HG03060 (cell line): ENCODE measurements around the gene FAM53C.
"Not testable (repeated sequence)": the region's sequence is repeated elsewhere in the genome, so short reads cannot be mapped to it uniquely, and the experiment has no call there.

Source experiments
- ATAC-seq: cut with Tn5 transposase; IDR thresholded peaks from one replicate; pipeline ENCODE4 v1.9.1; 2021; ENCODE audit warnings: low read depth, moderate number of reproducible peaks; ENCODE audit not compliant: unreplicated experiment

Gene FAM53C

DNA sequence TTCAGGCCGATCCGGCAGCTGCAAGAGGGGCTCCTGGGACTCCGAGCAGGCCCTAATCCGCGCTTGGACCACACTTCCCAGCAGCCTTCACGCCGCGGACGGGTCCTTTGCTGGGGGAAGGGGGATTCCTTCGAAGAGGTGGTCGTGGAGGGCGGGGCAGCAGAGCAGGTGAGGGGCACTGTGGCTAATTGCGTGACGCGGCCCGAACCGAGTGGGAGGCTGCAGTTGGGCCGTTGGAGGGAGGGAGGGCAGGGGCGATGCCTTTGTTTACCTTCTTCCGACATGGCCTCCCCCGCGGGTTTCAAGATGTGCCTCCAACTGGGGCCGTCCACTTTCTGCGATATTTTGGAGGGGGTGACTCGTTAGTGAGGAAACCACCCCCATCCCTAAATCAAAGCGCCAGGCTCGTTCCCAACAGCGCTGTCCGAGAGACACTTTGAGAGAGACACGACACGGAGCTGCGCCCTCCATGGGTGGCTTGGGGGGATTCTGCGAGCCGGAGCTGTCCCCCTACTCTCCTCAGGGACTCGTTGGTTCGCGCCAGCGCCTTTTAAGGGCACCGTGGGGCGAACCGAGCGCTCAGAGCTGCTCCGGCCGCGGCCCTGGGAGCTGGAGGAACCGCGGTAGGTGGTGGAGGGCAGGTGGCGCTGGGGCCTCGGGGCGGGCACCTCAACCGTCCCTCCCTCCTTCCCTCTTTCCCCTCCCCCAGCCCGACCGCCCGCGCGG, at the start of gene FAM53C:
TSS of gene FAM53C (plus strand) at position 582 of the 726 bp plus-strand sequence. CDS start 3,070 bp downstream, outside the sequence.
- ATAC-seq = peak; percentile 68

DNA sequence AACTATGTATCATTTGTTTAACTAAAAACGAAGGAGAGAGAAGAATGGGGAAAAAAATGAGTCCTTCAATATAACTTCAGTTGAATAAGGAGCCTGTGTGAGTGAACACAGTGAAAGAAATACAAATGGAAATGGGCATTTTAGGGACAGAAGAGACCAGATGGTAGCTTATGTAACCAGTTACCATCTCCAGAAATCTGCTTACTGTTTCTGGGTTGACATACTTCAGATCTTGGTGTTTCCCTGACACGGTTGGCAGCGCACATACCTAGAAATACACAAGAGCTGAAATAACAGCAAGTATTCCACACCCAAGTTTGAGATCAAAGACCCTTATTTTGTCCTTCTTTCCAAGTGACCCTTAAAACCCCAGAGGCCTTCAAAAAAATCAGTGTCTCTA, 48.8 kb upstream of the FAM53C start:
- ATAC-seq = no peak

DNA sequence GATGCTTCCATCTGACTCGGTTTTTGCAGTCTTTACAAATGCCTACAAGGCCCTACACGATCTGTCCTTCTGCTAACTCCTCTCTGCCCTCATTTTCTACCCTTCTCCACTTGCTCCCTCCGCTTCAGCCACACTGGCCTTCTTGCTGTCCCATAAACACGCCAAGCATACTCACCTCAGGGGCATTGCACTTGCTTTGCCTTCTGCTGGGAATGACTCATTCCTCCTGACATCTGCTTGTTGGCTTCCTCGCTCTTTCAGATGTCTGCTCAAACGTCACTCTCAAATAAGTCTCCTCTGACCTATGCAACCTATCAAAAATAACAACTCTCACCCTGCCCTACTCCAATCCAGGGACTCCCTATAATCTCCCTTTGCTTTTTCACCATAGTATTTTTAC, 34.7 kb upstream of the FAM53C start:
- no peak for ATAC-seq

DNA sequence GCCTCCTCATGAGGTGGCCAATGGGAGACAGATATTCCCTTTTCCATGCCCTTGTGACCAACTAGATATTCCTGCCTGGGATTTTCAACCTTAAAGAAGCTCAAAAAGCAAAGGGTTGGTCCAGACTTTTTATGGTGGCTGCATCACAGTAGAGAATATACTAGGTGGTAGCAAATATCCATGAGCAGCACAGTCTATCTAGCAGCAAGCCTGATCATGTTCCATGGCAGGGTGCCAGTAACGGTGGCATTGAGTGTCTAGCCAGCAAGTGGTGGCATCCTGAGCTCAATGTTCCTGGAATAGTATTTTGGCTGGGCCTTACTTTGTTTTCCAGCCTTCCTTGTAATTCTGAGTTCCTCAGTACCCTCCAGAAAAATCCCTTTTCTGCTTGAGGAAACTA, 32.3 kb upstream of the FAM53C start:
- ATAC-seq = no peak

DNA sequence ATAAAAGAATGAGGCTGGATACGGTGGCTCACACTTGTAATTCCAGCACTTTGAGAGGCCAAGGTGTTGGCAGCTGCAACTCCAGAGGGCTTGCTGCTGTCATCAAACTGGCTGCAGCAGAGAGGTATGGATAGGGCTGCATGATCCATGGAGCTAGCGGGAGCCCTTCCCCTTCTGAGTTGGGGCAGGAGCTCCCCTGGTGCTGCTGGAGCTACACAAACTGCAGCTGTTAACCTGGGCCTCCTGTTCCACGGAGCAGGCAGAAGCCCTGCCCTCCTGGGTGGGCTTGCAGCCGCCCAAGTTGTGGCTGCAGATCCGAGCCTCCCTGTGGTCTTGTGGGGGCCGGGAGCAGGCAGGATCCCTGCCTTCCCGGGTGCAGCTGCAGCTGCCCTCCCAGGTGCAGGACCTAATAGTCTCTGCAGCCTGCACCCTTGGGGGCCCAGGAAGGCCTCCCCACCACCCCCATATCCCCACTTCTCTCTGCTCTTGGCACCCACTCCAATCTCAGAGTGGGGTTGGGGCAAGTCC, 22.3 kb upstream of the FAM53C start:
- no peak for ATAC-seq

DNA sequence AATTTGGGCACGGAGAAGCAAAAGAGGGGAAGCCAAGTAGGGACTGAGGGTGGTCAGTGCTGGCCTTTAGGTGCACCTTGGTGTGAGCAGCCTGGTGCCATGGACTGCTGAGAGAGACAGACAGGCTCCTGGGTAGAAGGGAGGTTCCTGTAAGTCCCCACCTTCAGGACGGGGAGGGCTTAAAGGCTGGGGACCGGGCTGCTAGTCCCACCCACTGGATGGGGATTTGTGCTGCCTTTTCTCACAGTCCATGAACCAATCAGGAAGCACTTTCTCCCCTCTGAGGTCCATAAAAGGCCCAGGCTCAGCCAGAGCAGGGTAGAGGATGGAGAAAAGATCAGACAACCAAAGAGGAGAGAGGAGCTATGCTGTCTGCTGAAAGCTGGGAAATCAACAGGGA, 21.7 kb upstream of the FAM53C start:
- ATAC-seq = no peak

DNA sequence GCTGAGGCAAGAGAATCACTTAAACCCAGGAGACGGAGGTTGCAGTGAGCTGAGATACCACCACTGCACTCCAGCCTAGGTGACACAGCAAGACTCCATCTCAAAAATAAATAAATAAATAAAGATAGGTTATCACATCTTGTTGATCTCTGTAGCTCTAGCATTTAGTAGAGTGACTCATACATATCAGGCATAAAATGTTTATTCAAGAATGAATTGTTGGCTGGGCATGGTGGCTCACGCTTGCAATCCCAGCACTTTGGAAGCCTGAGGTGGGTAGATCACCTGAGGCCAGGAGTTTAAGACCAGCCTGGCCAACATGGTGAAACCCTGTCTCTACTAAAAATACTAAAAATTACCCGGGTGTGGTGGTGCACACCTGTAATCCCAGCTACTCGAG, 19.9 kb upstream of the FAM53C start:
- ATAC-seq = not testable (repeated sequence)

DNA sequence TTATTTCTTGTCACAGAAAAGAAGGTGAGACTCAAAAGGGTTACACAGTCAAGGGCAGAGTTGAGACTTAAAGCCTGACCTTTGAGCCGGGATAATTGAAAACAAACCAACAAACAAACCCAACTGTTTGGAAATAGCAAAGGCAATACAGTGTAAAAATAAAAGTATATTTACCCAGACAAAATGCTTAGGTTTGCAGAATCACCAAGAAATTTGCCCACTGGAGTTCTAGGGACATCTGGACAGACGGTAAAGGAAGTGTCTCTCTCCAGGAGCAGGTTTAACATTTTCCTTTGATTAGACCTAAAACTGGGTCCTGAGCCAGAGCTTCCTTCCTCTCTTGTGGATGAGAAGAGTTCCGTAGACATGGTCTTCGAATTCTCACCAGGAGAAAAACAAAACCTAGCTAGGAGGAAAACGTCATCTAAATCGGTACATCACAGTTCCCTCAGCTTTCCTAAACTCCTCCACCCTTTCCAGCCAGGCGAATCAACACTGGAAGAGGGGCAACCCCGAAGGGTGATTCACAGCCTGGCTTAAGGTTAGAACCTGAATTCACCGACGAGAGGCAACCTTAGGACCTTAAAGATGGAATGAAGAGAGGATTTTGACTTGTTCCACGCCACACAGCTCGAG, 7.1 kb upstream of the FAM53C start:
- no peak for ATAC-seq

DNA sequence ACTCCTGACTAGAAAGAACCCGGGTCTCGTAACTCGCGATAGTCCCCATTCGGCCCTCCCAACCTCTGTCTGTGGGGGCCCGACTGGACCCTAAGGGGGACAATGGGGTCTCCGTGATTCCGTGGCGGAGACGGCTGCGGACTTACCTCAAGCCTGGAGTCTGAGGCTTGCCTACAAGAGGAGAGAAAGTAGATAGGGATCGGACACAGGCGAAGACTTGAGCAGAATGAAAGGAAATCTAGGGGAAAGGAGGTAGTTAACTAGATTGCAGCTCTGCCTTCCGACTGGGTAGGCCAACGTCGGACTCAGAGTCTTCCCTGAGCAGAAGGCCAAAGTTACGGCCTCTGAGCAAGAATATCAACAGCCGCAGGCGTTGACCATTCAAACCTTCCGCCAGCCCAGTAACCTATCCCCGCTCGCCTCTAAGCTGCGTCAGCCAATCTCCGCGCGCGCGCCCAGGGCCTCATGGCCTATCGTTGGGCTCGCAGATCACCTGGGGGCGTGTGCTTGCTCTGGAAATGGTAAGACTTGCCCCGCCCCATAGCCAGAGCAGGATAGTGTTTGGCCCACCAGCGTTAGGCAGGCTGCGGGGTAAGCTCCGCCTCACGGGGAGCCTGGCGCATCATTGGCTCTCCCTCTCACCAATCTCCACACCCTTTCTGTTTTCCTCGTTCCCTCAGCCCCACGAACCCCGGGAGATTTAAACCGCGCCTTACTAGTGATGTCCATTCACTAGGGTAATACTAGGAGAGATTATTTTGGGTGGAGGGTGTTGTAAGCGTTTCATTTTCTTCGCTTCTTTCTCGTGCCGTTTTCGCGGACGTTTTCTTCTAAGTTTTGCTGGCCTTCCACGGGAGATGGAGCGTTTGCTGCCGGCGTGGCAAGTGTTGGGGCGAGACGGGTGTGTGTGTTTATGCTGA, 6.4 kb upstream of the FAM53C start, which contains the start of gene CDC25C:
TSS of gene CDC25C (minus strand) at position 356 of the 920 bp plus-strand sequence. CDS start 624 bp downstream, outside the sequence.
- peak; percentile 96 for ATAC-seq

DNA sequence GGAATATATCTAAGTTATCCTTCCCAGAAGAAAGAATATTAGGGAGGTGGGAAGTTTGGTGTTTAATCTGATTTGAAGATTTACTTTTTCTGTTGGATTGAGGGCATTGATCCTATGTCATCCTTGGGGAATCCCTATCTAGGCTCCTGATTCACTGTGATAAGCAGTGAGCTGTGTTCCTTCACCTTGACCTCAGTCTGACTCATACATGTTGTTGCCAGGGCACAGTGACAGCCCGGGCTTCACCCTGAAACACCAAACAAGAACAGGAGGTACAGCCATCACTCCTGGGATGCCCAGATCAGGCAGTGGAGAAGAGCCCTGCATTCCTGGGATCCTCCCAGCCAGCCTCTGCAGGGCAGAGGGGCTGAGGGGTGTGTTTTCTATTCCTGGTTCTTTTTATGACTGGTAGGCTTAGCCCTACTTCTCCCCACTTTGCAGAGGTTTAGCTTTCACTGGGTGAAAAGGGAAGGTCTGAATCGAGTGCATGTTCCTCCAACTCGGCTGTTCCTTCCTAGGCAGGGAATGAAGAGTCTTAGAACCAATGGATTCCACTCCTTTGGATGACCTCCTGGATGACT, 3.1 kb upstream of the FAM53C start:
- no peak for ATAC-seq

DNA sequence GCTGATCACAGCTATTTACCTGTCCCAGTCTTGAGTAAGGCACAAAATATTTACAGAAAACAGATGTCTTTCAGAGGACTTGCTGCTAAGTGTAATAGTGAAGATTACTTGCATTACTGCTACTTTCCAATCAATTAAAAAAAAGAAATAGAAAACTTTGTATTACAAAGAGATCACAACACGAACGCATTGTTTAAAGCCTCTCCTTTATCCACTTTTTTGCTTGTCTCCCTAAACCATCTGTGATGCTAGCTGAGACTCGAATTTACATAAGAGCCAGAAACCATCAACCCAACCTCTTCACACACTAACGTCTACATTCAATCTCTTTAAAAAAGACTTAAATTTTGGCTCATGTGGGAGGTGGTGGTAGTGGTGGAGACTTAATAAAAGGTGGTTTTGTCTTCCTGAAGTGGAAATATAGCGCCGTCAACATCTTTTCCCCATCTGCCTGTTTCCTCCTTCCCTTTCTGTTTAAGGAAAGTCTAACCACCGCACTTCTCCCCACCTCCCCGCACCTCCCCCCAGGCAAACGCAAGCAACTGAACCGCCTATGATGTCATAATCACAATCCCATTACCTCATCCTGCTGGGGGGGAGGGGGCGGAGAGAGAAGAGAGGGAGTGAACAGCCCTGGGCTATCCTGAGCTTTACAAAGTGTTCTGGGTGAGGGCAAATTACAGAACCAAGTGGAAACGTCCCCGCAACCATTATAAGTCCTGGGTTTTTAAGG, 948 bp upstream of the FAM53C start:
- ATAC-seq = peak; percentile 17

DNA sequence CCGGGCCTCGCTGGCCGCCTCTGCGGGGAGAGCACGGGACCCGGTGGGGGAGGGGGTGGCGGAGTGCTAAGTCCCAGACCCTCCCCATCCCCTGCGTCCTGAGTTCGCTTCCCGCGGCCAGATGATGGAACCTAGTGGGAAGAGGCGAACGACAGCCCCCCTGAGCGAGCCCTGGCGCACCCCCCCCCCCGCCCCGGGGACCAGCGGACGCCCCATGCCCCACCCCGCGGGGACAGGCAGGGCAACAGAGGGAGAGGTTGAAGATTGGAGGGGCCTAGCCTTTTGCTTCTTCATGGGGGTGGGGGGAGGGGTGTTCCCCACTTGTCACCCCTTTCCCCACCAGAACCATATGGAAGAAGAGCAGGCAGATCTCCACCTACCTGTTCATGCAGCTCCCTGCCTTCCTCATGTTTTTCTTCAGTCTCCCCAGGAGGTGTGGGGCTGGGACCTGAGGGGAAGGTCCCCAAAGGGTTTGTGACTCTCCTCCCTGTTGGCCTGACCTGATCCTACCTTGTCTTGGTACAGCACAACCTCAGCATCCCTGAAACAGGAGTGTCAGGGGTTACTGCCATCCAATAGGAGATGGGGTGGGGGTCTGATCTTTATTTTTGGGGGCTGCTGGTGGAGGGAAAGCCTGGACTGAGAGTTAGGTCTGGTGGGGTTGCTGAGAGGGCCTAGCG, 485 bp downstream of the FAM53C start:
- ATAC-seq = no peak

DNA sequence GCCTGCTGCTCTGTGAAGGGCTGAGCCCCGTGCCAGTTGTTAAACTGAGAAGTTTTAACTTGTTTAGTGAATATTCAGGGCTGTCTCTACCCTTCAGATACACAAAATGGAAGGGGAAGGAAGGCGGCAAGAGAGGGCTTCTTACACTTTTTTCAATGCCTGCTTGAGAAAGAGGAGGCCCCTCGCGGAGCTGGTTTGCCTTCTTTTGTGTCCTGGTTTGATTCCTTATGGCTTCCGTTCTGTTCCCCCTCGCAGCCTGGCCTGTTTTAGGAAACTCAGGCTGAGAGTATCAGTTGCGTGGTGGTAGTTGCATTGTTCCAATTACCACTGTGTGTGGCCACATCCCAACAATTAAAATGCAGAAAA, 1.0 kb downstream of the FAM53C start:
- ATAC-seq = no peak

DNA sequence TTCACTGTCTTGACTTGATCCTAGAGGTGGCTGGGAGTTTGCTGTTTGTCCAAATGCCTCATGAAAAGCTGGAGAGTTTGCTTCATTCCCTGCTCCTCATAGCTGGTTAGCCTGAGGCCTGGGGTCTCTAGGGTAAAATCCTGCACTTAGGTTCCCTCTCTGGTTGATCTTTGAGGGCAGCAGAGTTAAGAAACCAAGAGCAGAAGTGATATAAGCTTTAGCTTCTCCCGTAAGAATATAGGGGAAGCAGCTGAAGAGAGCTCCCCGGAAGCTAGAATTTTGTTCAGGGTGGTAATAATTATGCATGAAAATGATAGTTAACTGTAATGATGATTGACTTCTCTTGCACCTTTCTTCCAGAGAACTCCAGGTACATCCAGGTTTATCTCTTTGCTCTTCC, 1.4 kb downstream of the FAM53C start:
- no peak for ATAC-seq

DNA sequence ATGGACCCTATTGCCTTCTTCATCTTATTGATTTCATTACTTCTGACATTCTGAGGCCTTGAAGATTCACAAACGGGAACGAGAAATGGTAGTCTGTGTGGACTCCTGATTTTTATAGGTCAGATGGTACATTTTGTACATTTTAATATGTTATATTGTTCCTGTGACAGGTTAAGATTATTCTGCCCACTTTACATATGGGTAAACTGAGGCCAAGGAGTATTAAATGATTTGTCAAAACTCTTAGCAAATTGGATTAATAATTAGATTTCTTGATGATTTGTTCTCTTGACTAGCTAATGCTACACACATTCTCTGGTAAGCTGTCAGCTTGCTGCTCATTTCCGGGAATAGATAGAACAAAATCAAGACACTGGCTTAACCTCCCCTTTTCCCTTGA, 1.9 kb downstream of the FAM53C start:
- no peak for ATAC-seq

DNA sequence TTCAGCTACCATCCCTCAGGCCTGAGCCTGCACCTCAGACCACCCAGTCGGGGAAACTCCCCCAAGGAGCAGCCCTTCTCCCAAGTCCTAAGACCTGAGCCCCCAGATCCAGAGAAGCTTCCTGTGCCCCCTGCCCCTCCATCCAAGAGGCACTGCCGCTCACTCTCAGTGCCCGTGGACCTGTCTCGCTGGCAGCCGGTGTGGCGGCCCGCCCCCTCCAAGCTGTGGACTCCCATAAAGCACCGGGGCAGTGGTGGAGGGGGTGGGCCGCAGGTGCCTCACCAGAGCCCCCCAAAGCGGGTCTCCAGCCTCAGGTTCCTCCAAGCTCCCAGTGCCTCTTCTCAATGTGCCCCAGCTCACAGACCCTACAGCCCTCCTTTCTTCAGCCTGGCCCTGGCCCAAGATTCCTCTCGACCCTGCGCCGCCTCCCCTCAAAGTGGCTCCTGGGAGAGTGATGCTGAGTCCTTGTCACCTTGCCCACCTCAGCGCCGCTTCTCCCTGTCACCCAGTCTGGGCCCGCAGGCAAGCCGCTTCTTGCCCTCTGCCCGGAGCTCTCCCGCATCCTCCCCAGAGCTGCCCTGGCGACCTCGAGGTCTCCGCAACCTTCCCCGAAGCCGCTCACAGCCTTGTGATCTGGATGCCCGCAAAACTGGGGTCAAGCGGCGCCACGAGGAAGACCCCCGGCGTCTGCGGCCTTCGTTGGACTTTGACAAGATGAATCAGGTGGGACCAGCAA, 7.0 kb downstream of the FAM53C start:
- no peak for ATAC-seq

DNA sequence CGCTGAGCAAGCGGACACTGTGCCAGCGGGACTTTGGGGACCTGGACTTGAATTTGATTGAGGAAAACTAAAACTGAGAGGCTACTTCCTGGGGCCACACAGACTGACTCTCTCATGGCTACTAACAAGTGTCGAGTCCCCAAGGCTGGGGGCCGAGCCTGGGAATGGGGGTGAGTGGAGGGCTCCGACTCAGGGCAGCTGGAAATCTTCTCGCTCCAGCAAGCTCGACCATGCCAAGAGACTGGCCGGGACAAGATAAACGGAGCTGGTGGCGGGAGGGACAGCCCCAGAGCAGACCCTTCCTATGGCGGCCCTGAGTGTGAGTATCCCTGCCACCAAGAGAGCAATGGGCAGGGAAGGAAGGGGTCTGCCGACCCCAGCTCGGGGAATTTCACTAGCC, 8.8 kb downstream of the FAM53C start:
- no peak for ATAC-seq

DNA sequence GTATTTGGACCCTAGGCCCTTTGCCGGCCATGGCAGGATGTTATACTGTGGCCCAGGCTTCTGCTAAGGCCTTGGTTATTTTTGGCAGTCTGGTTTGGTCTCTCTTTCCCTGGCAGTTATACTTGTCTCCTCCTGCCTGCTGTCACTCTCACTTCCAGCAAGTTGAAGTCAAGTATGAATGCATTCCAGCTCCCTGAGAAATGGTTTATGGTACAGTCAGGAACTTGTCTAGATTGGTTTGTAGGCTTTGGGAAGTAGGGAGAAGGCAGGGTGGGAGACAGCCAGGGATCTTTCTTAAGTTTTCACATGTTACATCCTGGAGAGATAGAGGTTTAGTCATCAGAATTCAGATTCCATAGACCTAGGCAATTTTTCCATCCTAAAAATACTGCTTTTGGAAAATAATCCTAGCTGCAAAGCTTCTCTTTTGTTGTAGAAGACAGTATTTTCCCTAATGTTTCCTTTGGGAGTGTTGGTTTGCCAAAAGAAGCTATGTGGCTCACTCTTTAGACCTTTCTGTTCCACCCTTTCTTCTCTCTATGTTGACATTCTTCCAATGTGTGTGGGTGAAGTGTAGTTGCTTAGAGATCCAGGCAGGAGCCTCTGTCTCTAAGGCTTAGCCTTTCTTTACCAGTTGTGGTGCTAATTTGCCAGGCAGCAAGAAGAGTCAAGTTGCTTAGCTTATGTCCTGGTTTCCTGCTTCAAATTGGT, 11.9 kb downstream of the FAM53C start:
- no peak for ATAC-seq
